Measurements from ENCODE around the gene HOXB3. TPM values are rescaled to one million over a fixed set of nuclear protein-coding genes. Genes with fewer than 3 reads are reported as not detected.

The HOXB3 gene
- total and polyA plus RNA-seq, 2 of the 4 experiments (the other 2 are of a cell fraction) = 6.3 to 59.6 TPM

GRCh38 chr17:48603959-48604769 lies 14.1 kb upstream of the HOXB3 start:
- H3K18ac ChIP-seq (ENCODE audit: low read depth, low read length) = no peak overlapping the region
- H2BK120ac ChIP-seq (ENCODE audit: low read depth, low read length) = no peak overlapping the region
- no TSS peak for BruUV-seq (replicated peaks)
- 80% methylated on average over 4 of the region's 21 CpGs; no CpG with 5 or more reads in 1 of the 2 experiments for WGBS, 2 experiments (ENCODE audit: extremely low coverage in 2 of 2, insufficient read length in 1 of 2)
- no peak overlapping the region for H2BK15ac ChIP-seq (ENCODE audit: low read depth, low read length)
- H3K4me3 ChIP-seq (ENCODE audit: insufficient read depth, low read depth, low read length) = no peak overlapping the region
- H3K36me3 ChIP-seq (ENCODE audit: control insufficient read depth, insufficient read depth, low read length) = peaks cover 7% of the 10 kb centered on the region
- H3K9me1 ChIP-seq (ENCODE audit: insufficient read depth, low read length) = 0 out of 2 replicates have a peak, but pooled peaks cover 3% of the 10 kb centered on the region
- peaks cover 5% of the 10 kb centered on the region for H3K4me1 ChIP-seq (ENCODE audit: control insufficient read depth, insufficient read depth, low read length)
- H3K9ac ChIP-seq (ENCODE audit: low read depth, low read length) = no peak overlapping the region
- no peaks in the 10 kb centered on the region for H3K9me3 ChIP-seq (ENCODE audit: control insufficient read depth, insufficient read depth, low read length)
- no peak overlapping the region for H2BK5ac ChIP-seq (ENCODE audit: low read depth, low read length, poor library complexity, severe bottlenecking)
- no peak overlapping the region for H4K8ac ChIP-seq (ENCODE audit: low read depth in 2 of 2, low read length in 2 of 2)
- no peak overlapping the region for H2BK20ac ChIP-seq (ENCODE audit: low read depth, low read length)
- DNase-seq = no peak
- no peak overlapping the region for H3K56ac ChIP-seq (ENCODE audit: extremely low read depth, insufficient read depth, low read length)
- in situ Hi-C loops (cut with MboI; ENCODE audit: low sequenced_read_pairs) (no loop called here), intact Hi-C loops (cut with micrococcal nuclease) (no loop called here), dilution Hi-C loops (cut with HindIII; ENCODE audit: low sequenced_read_pairs, unreplicated experiment) (no loop called here)
- H4K91ac ChIP-seq (ENCODE audit: insufficient read depth, low read depth, low read length) = no peak overlapping the region
- no peak overlapping the region for H3K14ac ChIP-seq (replicated peaks; ENCODE audit: low read depth, low read length)
- H2AK5ac ChIP-seq (ENCODE audit: low read depth, low read length) = no peak overlapping the region
- peaks cover 7% of the 10 kb centered on the region; the same call in 1 of the 2 replicates for H4K20me1 ChIP-seq (ENCODE audit: insufficient read depth, low read length)
- no peak overlapping the region for H3K4me2 ChIP-seq (ENCODE audit: low read depth, low read length)
- H3K23ac ChIP-seq (ENCODE audit: low read depth, low read length) = no peak overlapping the region
- ATAC-seq (ENCODE audit: low read depth) = no peak
- no peak overlapping the region for H4K5ac ChIP-seq (ENCODE audit: low read depth, low read length)
- POLR2A ChIA-PET (ENCODE audit: unreplicated experiment) = no interaction called here
- H2AFZ ChIP-seq (replicated peaks; ENCODE audit: low read length, poor library complexity) = no peak overlapping the region
- peaks cover 16 to 46% of the 10 kb centered on the region in 2 experiments; a peak in 3 of 4 replicates for H3K79me1 ChIP-seq (ENCODE audit: low read depth in 1 of 2, low read length in 2 of 2)
- CTCF ChIA-PET = no interaction called here
- H2AK9ac ChIP-seq (replicated peaks; ENCODE audit: low read depth, low read length, poor library complexity) = no peak overlapping the region
- no peaks in the 10 kb centered on the region for H3K27me3 ChIP-seq (ENCODE audit: control insufficient read depth, insufficient read depth, low read length)
- no peak overlapping the region for H3K4ac ChIP-seq (ENCODE audit: low read depth, low read length)
- no peak overlapping the region for H3K27ac ChIP-seq (ENCODE audit: insufficient read depth, low read length)
- no peak for TF ChIP-seq MAFK (IDR thresholded peaks at IDR 0.05; ENCODE audit: low read depth, low read length)
- TF ChIP-seq ELK1 (IDR thresholded peaks at IDR 0.05; ENCODE audit: borderline replicate concordance, low read depth, low read length) = no peak
- no peak for TF ChIP-seq CEBPB (IDR thresholded peaks at IDR 0.05; ENCODE audit: low read depth, low read length)
- TF ChIP-seq NFE2L2 (IDR thresholded peaks at IDR 0.05; ENCODE audit: low read depth, low read length) = no peak
- no peak for TF ChIP-seq MAZ (IDR thresholded peaks at IDR 0.05; ENCODE audit: borderline replicate concordance, low read depth, low read length)
- no peak for TF ChIP-seq USF2 (IDR thresholded peaks at IDR 0.05; ENCODE audit: low read depth, low read length)
- TF ChIP-seq FOS (IDR thresholded peaks at IDR 0.05; ENCODE audit: low read depth, low read length) = no peak
- no peak for TF ChIP-seq POLR2A (IDR thresholded peaks at IDR 0.05; ENCODE audit: low read depth, low read length)
- TF ChIP-seq CTCF (conservative IDR thresholded peaks at IDR 0.05; ENCODE audit: low read depth, low read length) = no peak
- TF ChIP-seq RFX5 (IDR thresholded peaks at IDR 0.05; ENCODE audit: low read depth, low read length) = no peak
- no peak for TF ChIP-seq RAD21 (IDR thresholded peaks at IDR 0.05; ENCODE audit: low read length)
- no peak for TF ChIP-seq CHD1 (IDR thresholded peaks at IDR 0.05; ENCODE audit: low read depth, low read length)
- TF ChIP-seq BHLHE40 (IDR thresholded peaks at IDR 0.05; ENCODE audit: low read depth, low read length) = no peak
- no peak for TF ChIP-seq MXI1 (IDR thresholded peaks at IDR 0.05; ENCODE audit: borderline replicate concordance, low read depth, low read length)
- TF ChIP-seq RCOR1 (IDR thresholded peaks at IDR 0.05; ENCODE audit: insufficient replicate concordance, low read length) = no peak
